Gastrocnemius medialis (tissue), 4 donors: ENCODE data around the gene MT1E.

Source experiments
- POLR2A ChIP-seq, 2 donors: fragments of 450-650 bp; IDR thresholded peaks; one replicate each; pipeline ENCODE4 v1.6.1; 2017; ENCODE audit warnings: antibody characterized with exemption in 2 of 2, mild to moderate bottlenecking in 2 of 2, moderate library complexity in 2 of 2
- TF ChIP-seq, protein P1 (sequence below), 5 experiments: fragments of 450-650 bp in 3 of 5; fragments of 200-600 bp in 2 of 5; sonication (generic) in 2 of 5; IDR thresholded peaks in 4 of 5; conservative IDR thresholded peaks in 1 of 5; 1 replicate in 4 of 5; 2 replicates in 1 of 5; pipeline ENCODE4 v1.5.1; 2016 to 2019; ENCODE audit warnings: antibody characterized with exemption in 5 of 5, mild to moderate bottlenecking in 3 of 5, moderate library complexity in 3 of 5

DNA sequence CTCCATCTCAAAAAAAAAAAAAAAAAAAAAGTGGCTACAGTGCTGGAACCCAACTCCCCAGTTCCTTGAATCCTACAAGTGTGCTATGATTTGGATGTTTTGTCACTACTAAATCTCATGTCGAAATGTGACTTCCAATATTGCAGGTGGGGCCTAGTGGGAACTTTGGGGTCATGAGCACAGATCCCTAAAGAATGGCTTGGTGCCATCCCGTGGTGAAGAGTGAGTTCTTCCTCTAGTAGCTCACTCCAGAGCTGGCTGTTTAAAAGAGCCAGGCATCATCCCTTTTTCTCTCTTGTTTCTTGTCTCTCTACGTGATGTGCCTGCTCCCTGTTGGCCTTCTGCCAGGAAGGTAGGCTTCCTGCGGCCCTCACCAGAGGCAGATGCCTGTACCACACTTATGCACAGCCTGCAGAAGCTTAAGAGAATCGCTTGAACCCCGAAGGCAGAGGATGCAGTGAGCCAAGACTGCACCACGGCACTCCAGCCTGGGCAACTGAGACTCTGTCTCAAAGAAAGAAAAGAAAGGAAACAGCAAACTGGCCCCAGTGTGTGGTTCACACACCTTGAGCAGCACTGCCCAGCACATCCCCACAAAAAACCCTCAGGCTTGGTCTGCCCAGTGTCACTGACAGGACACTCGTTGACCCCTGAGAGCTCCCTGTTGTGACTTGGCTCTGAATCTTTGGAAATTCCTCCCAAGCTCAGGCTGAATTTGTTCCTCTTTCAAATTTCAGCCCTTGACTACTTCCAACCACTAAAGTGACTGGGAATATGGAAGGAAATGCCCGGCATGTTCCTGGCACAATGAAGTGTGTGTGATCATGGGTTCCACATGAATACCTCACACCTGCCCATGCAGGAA is 3.1 kb downstream of the MT1E start:
- no peak for TF ChIP-seq POLR2A (IDR thresholded peaks at IDR 0.05)
- TF ChIP-seq, protein P1, sequence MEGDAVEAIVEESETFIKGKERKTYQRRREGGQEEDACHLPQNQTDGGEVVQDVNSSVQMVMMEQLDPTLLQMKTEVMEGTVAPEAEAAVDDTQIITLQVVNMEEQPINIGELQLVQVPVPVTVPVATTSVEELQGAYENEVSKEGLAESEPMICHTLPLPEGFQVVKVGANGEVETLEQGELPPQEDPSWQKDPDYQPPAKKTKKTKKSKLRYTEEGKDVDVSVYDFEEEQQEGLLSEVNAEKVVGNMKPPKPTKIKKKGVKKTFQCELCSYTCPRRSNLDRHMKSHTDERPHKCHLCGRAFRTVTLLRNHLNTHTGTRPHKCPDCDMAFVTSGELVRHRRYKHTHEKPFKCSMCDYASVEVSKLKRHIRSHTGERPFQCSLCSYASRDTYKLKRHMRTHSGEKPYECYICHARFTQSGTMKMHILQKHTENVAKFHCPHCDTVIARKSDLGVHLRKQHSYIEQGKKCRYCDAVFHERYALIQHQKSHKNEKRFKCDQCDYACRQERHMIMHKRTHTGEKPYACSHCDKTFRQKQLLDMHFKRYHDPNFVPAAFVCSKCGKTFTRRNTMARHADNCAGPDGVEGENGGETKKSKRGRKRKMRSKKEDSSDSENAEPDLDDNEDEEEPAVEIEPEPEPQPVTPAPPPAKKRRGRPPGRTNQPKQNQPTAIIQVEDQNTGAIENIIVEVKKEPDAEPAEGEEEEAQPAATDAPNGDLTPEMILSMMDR (IDR thresholded peaks at IDR 0.05 in 4 of 5, conservative IDR thresholded peaks at IDR 0.05 in 1 of 5) = no peak
